MM.1S (cell line): ENCODE measurements around the gene GPR148.

Source experiments
- DNase-seq: peaks from one replicate; pipeline ENCODE4 v3.0.0-alpha.2; 2015
- H2AFZ ChIP-seq: fragments of 300-600 bp; sonication (generic); 2 replicates; pipeline ENCODE4 v1.6.0; 2016; ENCODE audit warnings: antibody characterized with exemption, low read length
- H3F3A ChIP-seq: fragments of 300-600 bp; sonication (generic); 2 replicates; pipeline ENCODE4 v1.6.1; 2016; ENCODE audit warnings: mild to moderate bottlenecking, antibody characterized with exemption, low read length, moderate library complexity, mixed read lengths; ENCODE audit not compliant: insufficient read depth
- H3K27ac ChIP-seq: fragments of 300-600 bp; sonication (generic); 2 replicates; pipeline ENCODE4 v1.5.1; 2016; ENCODE audit warnings: mild to moderate bottlenecking, low read length
- H3K27me3 ChIP-seq: fragments of 300-600 bp; sonication (generic); replicated peaks from 2 replicates; pipeline ENCODE4 v1.6.0; 2016; ENCODE audit warnings: low read length; ENCODE audit not compliant: insufficient read depth
- H3K36me3 ChIP-seq: fragments of 300-600 bp; sonication (generic); replicated peaks from 2 replicates; pipeline ENCODE4 v1.6.1; 2016; ENCODE audit warnings: mild to moderate bottlenecking, low read length, mixed read lengths; ENCODE audit not compliant: insufficient read depth
- H3K4me1 ChIP-seq: fragments of 300-600 bp; sonication (generic); 2 replicates; pipeline ENCODE4 v1.6.1; 2016; ENCODE audit warnings: low read length, mixed read lengths
- H3K4me2 ChIP-seq: fragments of 300-600 bp; sonication (generic); 2 replicates; pipeline ENCODE4 v1.6.0; 2016; ENCODE audit warnings: low read depth, low read length
- H3K4me3 ChIP-seq: fragments of 300-600 bp; sonication (generic); 2 replicates; pipeline ENCODE4 v1.5.1; 2016; ENCODE audit warnings: low read length, mixed read lengths
- H3K79me2 ChIP-seq: fragments of 300-600 bp; sonication (generic); 2 replicates; pipeline ENCODE4 v1.6.1; 2016; ENCODE audit warnings: mixed run types, low read length, mixed read lengths
- H3K9ac ChIP-seq: fragments of 300-600 bp; sonication (generic); 2 replicates; pipeline ENCODE4 v1.6.1; 2016; ENCODE audit warnings: low read length, mixed read lengths
- H3K9me2 ChIP-seq: fragments of 300-600 bp; sonication (generic); replicated peaks from 2 replicates; pipeline ENCODE4 v1.6.1; 2016; ENCODE audit warnings: mild to moderate bottlenecking, low read length, mixed read lengths; ENCODE audit not compliant: insufficient read depth
- H3K9me3 ChIP-seq: fragments of 300-600 bp; sonication (generic); replicated peaks from 2 replicates; pipeline ENCODE4 v1.6.1; 2016; ENCODE audit warnings: mild to moderate bottlenecking, low read length, mixed read lengths; ENCODE audit not compliant: insufficient read depth
- H4K20me1 ChIP-seq: fragments of 300-600 bp; sonication (generic); 2 replicates; pipeline ENCODE4 v1.6.1; 2016; ENCODE audit warnings: mild to moderate bottlenecking, low read length, moderate library complexity, mixed read lengths; ENCODE audit not compliant: insufficient read depth
- EZH2 ChIP-seq: fragments of 300-600 bp; sonication (generic); optimal IDR thresholded peaks from 2 replicates; pipeline ENCODE3; 2017; ENCODE audit warnings: low read depth, mild to moderate bottlenecking, antibody characterized with exemption, low read length, mixed read lengths
- EZH2phosphoT487 ChIP-seq: fragments of 300-600 bp; sonication (generic); IDR thresholded peaks from 2 replicates; pipeline ENCODE4 v1.6.1; 2018; ENCODE audit warnings: antibody characterized with exemption, low read length
- TF ChIP-seq, protein P1 (sequence below): fragments of 300-600 bp; sonication (generic); IDR thresholded peaks from 2 replicates; pipeline ENCODE4 v1.5.1; 2016; ENCODE audit warnings: antibody characterized with exemption, low read length, mixed read lengths

Gene GPR148

DNA sequence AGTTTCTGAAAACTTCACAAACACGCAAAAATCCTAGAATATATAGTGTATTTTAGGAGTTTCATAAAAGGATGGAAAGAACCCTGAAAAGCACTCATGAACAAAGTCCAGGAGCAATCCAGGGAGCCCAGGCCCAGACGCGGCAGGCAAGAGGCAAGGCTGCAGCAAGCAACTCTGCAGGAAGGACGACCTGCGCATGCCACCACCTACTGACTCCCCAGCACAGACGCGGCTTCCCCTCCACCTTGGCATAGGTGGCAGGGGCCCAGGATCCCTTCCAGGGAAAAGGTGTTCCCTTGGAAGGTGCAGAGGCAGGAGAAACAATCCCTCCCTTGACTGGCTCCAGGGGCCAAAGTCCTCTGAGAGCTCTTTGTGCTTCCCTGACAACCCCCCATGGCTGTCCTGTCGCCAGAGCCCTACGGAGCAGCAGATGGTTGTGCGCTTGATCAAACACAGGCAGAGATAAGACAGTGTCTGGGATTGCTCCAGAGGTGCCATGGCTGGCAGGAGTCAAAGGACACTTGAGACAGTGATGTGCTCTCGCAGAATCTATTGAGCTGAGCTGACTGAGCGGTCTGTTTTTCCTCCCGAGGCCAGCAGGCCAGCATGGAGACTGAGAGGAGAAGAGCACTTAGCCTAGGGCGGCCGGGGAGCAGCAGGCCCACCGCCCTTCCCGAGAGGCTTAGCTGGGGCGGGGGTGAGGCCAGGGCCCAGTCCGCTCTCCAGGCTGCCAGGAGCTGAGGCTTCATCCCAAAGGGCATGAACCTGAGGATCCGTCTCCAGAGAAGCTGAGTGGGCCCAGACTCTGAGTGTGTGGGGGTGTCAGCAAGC lies 15.6 kb downstream of the GPR148 start:
- H3K4me3 ChIP-seq = no peak overlapping the region
- no peaks in the 10 kb centered on the region for H4K20me1 ChIP-seq
- H3K9me3 ChIP-seq = no peaks in the 10 kb centered on the region
- TF ChIP-seq, protein P1, sequence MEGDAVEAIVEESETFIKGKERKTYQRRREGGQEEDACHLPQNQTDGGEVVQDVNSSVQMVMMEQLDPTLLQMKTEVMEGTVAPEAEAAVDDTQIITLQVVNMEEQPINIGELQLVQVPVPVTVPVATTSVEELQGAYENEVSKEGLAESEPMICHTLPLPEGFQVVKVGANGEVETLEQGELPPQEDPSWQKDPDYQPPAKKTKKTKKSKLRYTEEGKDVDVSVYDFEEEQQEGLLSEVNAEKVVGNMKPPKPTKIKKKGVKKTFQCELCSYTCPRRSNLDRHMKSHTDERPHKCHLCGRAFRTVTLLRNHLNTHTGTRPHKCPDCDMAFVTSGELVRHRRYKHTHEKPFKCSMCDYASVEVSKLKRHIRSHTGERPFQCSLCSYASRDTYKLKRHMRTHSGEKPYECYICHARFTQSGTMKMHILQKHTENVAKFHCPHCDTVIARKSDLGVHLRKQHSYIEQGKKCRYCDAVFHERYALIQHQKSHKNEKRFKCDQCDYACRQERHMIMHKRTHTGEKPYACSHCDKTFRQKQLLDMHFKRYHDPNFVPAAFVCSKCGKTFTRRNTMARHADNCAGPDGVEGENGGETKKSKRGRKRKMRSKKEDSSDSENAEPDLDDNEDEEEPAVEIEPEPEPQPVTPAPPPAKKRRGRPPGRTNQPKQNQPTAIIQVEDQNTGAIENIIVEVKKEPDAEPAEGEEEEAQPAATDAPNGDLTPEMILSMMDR = no peak
- TF ChIP-seq EZH2phosphoT487 = no peak
- no peak for TF ChIP-seq EZH2
- no peak overlapping the region for H3K4me2 ChIP-seq
- H3K79me2 ChIP-seq = no peaks in the 10 kb centered on the region
- no peaks in the 10 kb centered on the region for H3F3A ChIP-seq
- DNase-seq = no peak
- no peak overlapping the region for H3K9ac ChIP-seq
- H3K9me2 ChIP-seq = no peaks in the 10 kb centered on the region
- H3K4me1 ChIP-seq = no peaks in the 10 kb centered on the region
- H2AFZ ChIP-seq = no peak overlapping the region
- no peak overlapping the region for H3K27ac ChIP-seq
- H3K36me3 ChIP-seq = no peaks in the 10 kb centered on the region
- H3K27me3 ChIP-seq = no peaks in the 10 kb centered on the region

DNA sequence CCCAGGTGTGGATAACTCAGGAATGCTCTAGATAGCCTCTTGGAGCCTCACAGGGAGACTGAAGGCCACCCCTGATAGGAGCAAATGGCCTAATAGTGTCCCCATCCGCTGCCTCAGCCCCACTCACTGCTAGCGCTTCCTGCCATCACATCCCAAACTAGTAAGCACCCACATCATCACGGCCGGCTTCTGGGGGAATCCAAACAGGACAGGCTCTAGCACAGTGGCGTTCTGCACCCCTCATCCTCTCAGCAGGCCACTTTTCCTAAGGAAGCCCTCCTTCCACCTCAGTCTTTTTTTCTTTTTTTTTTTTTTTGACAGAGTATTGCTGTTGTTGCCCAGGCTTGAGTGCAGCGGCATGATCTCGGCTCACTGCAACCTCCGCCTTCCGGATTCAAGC lies 20.2 kb downstream of the GPR148 start:
- DNase-seq = no peak
- H3F3A ChIP-seq = no peaks in the 10 kb centered on the region
- H3K4me2 ChIP-seq = no peak overlapping the region
- H3K9me3 ChIP-seq = no peaks in the 10 kb centered on the region
- H3K4me1 ChIP-seq = no peaks in the 10 kb centered on the region
- H2AFZ ChIP-seq = no peak overlapping the region
- no peaks in the 10 kb centered on the region for H4K20me1 ChIP-seq
- H3K4me3 ChIP-seq = no peak overlapping the region
- TF ChIP-seq EZH2 (no peak), EZH2phosphoT487 (no peak)
- TF ChIP-seq, protein P1 = no peak
- no peaks in the 10 kb centered on the region for H3K36me3 ChIP-seq
- H3K9ac ChIP-seq = no peak overlapping the region
- no peaks in the 10 kb centered on the region for H3K79me2 ChIP-seq
- H3K27ac ChIP-seq = no peak overlapping the region
- no peaks in the 10 kb centered on the region for H3K9me2 ChIP-seq
- no peaks in the 10 kb centered on the region for H3K27me3 ChIP-seq

DNA sequence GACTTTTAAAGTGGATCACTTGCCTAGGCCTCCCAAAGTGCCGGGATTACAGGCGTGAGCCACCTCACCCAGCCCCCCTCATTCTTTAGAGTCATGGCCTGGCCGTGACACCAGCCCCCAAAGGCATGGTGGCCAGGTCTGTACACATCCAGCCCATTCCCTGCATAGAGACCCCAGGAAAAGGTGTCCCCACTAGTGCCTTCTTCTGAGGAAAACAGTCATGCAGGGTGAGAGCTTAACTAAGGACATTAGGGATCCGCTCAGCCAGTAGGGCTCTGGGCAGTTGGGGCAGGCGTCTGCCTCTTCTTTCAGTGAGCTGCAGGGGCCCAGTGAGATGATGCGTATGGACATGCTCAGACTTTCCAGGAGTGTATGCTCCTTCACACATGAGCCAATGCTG lies 20.8 kb downstream of the GPR148 start:
- H3K9ac ChIP-seq = no peak overlapping the region
- H3K27me3 ChIP-seq = no peaks in the 10 kb centered on the region
- no peaks in the 10 kb centered on the region for H3F3A ChIP-seq
- TF ChIP-seq EZH2 (no peak), EZH2phosphoT487 (no peak)
- TF ChIP-seq, protein P1 = no peak
- no peaks in the 10 kb centered on the region for H3K9me2 ChIP-seq
- no peaks in the 10 kb centered on the region for H3K4me1 ChIP-seq
- H3K9me3 ChIP-seq = no peaks in the 10 kb centered on the region
- H2AFZ ChIP-seq = no peak overlapping the region
- H3K4me3 ChIP-seq = no peak overlapping the region
- no peak overlapping the region for H3K27ac ChIP-seq
- no peaks in the 10 kb centered on the region for H4K20me1 ChIP-seq
- no peaks in the 10 kb centered on the region for H3K36me3 ChIP-seq
- no peaks in the 10 kb centered on the region for H3K79me2 ChIP-seq
- H3K4me2 ChIP-seq = no peak overlapping the region
- no peak for DNase-seq
